ENCODE measurements around the gene OGN.

Gene OGN

DNA sequence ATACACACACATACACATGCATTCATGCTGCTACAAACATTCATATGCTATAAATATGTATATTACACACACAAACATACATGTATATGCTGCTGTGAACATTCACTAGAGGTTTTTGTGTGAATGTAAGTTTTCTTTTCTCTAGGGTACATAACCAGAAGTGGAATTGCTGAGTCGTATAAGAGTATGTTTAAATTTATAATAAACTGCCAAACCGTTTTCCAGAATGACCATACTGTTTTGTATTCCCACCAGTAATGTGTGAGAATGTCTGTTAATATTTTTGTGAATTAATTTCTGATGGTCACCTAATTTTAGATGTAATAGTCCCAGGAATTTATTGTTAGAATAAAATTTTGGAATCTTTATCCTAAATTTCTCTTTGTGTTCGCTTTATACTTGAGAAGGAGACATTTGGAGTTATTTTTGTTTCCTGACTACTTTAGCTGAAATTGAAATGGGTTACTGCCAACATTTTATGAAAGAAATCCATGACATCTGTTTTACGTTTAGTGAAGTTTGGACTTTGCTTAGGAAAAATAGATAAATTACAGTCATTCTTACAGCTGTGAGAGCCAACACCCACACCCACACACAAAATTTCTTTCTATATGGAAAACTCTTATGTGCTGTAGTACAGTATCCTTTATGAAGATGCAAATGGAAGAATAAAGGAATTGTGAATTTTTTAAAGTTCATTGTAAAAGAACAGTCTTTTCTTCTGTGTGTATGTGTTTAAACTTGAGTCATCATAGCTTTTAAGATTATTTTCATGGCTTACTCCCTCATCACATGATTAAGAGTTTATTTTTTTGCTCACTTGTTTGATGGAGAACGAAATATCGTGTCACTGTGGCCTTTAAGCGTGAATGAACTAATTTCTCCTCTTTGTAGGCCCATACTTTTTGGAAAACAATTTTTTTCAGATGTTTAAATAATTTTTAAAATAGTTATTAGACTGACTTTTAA is 54.3 kb downstream of the OGN start:
- no peak for DNase-seq (ENCODE audit: extremely low read depth in 1 of 2, low read depth in 1 of 2)

- no peak for DNase-seq (ENCODE audit: extremely low read depth in 1 of 2, low read depth in 1 of 2)
These were observed 58.8 kb downstream of the OGN start for GRCh38 chr9:92345582-92345981.

DNA sequence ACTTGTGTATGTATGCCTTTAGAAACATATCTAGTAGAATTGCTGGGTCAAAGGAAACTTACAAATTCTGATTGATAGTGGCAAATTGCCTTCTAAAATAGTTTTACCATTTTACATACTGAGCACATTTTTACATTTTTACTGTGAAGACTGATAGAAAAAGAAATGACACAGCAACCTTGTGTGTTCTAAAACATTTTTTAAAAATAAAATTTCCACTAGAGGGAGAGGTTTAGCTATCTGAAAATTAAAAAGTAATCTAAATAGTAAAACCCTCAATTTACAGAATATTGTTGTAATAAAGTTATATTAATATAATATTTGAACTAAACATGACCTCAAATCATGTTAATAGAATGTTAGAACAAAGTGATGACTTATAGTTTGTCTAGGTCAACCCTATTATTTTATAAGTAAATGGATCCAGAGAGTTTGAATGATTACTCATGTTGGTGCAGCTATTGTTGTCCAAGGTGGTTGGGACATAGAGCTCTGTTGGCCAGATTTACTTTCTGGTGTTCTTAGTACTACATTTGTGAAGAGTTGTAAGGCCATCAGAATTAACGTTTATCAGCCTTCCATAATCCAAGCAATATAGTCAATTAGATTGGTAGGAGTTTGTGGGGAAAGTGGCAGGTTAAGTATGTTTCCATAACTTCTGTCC is 61.4 kb downstream of the OGN start:
- no peak for DNase-seq (ENCODE audit: extremely low read depth in 1 of 2, low read depth in 1 of 2)

GRCh38 chr9:92341578-92341977 is 62.8 kb downstream of the OGN start:
- DNase-seq (ENCODE audit: extremely low read depth in 1 of 2, low read depth in 1 of 2) = no peak

DNA sequence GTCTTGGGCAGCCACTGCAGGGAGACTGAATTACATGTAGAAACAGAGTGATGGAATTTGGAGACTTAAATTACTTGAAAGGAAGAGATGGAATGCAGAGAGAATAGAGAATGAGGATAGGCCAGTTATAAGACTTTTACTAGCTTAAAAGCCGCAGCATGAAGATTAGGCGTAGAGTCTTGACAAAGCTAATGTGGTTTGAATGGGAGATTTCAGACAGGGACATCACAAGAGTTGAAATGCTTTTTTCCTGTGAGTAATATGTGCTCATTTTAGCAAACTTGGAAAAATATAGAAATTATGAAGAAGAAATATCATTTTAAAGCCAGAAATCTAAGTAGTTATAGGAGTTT is 71.1 kb downstream of the OGN start:
- no peak for DNase-seq (ENCODE audit: extremely low read depth in 1 of 2, low read depth in 1 of 2)
